OCI-LY7 (cell line): Measurements from ENCODE around the gene GLB1L2.

Experiments
- EZH2phosphoT487 ChIP-seq: fragments of 200-600 bp; sonication (generic); IDR thresholded peaks from 2 replicates; pipeline ENCODE4 v1.6.1; 2018; ENCODE audit warnings: low read depth, borderline replicate concordance, mild to moderate bottlenecking, mixed run types, antibody characterized with exemption, low read length, moderate library complexity, mixed read lengths
- TF ChIP-seq, protein P1 (sequence below): fragments of 200-600 bp; sonication (generic); conservative IDR thresholded peaks from 2 replicates; pipeline ENCODE4 v1.5.1; 2014; ENCODE audit warnings: mild to moderate bottlenecking, antibody characterized with exemption, low read length, moderate library complexity, mixed read lengths

DNA sequence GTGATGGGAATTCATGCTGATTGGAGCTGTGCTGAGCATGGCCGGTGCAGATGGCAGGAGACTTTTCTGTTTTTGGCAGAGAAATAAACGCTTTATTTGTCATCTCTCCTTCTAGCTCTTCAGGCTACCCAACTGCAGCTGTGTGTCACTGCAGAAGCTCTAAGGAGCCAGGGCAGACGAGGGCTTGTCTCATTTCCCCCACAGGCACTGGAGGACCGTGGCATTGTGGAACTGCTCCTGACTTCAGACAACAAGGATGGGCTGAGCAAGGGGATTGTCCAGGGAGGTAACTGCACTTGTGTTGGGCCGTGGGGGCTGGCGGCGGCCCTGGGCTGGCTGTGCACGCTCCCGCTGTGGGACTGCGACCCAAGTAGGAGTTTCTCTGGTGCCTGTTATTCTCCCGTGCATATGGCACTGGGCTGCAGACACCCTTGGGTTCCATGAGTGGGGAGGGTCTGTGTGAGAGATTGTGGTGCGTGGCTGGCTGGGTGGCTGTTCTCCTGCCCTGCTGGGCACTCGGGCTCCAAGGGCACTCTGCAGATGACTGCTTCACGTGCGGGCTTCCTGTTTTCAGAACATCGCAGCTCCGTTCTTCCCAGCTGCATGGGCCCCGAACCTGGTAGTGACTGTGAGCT is 27.2 kb downstream of the GLB1L2 start:
- TF ChIP-seq, protein P1, sequence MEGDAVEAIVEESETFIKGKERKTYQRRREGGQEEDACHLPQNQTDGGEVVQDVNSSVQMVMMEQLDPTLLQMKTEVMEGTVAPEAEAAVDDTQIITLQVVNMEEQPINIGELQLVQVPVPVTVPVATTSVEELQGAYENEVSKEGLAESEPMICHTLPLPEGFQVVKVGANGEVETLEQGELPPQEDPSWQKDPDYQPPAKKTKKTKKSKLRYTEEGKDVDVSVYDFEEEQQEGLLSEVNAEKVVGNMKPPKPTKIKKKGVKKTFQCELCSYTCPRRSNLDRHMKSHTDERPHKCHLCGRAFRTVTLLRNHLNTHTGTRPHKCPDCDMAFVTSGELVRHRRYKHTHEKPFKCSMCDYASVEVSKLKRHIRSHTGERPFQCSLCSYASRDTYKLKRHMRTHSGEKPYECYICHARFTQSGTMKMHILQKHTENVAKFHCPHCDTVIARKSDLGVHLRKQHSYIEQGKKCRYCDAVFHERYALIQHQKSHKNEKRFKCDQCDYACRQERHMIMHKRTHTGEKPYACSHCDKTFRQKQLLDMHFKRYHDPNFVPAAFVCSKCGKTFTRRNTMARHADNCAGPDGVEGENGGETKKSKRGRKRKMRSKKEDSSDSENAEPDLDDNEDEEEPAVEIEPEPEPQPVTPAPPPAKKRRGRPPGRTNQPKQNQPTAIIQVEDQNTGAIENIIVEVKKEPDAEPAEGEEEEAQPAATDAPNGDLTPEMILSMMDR = no peak
- TF ChIP-seq EZH2phosphoT487 = no peak
